RWPE1 (cell line): ENCODE results near the gene DHX15.

Experiments used
- CTCF ChIA-PET: fragments of 350-600 bp; sonication (Branson Sonifier 250); formaldehyde crosslinking; extraction: SDS; loops from one replicate; lab custom pipeline; 2021; lab: Yijun Ruan, JAX
- POLR2A ChIA-PET: fragments of 400-600 bp; formaldehyde crosslinking; extraction: SDS; loops from one replicate; lab custom pipeline; 2020; ENCODE audit warnings: antibody characterized with exemption; ENCODE audit not compliant: low non-redundant PET; lab: Yijun Ruan, JAX
- DNase-seq: peaks from one replicate; pipeline ENCODE4 v3.0.0; 2012; ENCODE audit warnings: low spot score
- H3K27ac ChIP-seq: fragments of 450-650 bp; 2 replicates; pipeline ENCODE4 v1.5.1; 2017
- TF ChIP-seq, protein P1 (sequence below): fragments of 450-650 bp; conservative IDR thresholded peaks from 2 replicates; pipeline ENCODE4 v1.5.1; 2017; ENCODE audit warnings: low read depth, mild to moderate bottlenecking

Gene DHX15

DNA sequence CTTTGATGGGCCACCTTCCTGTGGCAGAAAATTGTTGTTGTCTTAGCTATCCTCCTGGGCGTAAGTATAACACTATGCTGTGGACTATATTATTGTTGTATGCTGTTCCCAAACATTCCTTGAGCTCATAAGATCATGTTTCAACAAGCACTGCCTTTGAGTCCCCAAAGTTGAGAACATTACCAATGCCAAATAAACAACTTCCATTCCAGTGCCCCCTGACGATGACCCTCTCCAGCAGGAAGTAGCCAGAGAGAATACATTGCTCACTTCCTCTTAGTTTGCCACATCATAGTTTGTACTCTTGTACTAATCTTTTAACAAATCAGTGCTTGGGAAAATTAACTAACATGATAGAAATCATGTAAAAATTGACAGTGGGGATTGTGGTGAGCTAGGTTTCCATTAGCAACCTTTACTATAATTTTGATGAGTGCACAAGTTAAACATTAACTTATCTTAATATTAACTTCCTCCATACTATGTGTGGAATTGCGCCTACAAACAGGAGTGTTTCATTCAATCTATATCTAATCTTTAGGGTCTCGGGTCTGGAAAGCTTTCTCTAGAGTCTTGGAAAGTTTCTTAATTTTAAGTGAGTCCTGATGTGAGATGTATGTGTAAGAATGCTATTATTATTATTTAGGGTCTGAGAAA, 20.3 kb upstream of the DHX15 start:
- TF ChIP-seq, protein P1, sequence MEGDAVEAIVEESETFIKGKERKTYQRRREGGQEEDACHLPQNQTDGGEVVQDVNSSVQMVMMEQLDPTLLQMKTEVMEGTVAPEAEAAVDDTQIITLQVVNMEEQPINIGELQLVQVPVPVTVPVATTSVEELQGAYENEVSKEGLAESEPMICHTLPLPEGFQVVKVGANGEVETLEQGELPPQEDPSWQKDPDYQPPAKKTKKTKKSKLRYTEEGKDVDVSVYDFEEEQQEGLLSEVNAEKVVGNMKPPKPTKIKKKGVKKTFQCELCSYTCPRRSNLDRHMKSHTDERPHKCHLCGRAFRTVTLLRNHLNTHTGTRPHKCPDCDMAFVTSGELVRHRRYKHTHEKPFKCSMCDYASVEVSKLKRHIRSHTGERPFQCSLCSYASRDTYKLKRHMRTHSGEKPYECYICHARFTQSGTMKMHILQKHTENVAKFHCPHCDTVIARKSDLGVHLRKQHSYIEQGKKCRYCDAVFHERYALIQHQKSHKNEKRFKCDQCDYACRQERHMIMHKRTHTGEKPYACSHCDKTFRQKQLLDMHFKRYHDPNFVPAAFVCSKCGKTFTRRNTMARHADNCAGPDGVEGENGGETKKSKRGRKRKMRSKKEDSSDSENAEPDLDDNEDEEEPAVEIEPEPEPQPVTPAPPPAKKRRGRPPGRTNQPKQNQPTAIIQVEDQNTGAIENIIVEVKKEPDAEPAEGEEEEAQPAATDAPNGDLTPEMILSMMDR: no peak
- ChIA-PET POLR2A (no interaction called here), CTCF (no interaction called here)
- peak; percentile 5 for DNase-seq
- H3K27ac ChIP-seq: no peak overlapping the region

DNA sequence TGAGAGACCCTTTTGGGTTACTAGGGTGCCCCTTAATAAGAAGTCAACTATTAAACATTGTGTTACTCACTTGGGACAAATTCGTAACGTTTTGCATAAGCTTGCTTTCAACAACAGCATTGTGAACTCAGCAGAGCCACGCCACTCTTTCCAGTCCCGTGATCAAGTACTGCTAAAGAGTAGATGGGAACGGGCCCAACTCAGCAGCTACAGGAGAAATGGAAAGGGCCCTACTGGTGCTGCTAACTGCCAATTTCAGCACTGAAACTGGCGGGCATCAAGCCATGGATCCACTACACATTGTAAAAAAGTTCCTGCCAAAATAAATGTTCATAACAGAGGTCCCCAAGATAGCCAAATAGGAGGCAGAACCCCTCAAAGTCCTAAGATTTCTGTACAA, 19.0 kb upstream of the DHX15 start:
- TF ChIP-seq, protein P1: no peak
- DNase-seq: no peak
- ChIA-PET POLR2A (no interaction called here), CTCF (no interaction called here)
- no peak overlapping the region for H3K27ac ChIP-seq

DNA sequence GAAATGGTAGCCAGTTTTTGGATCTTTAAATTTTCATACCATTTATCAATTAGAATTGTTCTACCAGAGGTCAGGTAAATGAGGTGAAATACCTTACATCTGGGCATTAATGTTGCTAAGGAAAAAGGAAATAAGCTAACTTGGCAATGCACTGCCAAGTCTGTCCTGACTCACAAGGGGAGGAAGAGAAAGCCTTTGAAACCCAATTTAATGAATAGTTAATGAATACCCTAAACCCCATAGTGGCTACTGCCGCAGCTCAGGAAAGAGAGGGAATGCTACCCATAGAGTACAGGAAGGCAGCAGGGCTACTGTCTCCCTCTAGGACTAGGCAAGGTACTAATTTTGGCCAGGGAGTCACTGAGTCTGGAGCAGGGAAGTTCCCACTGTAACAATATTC, 16.8 kb upstream of the DHX15 start:
- DNase-seq: no peak
- H3K27ac ChIP-seq: no peak overlapping the region
- CTCF ChIA-PET: no interaction called here
- TF ChIP-seq, protein P1: no peak
- POLR2A ChIA-PET: no interaction called here

DNA sequence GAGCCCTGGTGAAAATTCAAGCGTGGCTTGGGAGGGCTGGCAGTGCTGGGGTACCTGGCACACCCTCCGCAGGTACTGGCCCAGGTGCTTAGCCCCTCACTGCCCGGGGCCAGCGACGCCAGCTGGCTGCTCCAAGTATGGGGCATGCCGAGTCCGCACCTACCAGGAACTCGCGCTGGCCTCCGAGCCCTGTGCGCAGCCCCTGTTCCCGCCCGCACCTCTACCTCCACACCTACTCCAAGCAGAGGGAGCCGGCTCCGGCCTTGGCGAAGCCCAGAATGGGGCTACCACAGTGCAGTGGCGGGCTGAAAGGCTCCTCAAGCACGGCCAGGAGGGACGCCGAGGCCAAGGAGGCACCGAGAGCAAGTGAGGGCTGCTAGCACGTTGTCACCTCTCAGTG, 14.9 kb upstream of the DHX15 start:
- DNase-seq: no peak
- TF ChIP-seq, protein P1: no peak
- CTCF ChIA-PET: no interaction called here
- POLR2A ChIA-PET: no interaction called here
- H3K27ac ChIP-seq: no peak overlapping the region

DNA sequence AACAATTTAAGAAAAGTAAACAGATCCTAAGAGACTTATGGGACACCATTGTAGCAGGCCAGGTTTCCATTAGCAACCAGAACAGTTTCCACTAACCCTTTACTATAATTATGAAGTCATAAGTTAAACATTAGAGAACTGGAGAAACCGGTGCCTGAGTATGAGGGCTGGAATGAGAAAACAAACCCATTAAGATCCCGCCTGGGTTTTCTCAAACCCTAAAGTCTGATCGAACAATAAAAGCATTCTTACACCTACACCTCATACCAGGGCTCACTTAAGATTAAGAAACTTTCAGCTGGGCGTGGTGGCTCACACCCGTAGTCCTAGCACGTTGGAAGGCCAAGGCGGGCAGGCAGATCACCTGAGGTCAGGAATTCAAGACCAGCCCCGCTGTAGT, 13.7 kb upstream of the DHX15 start:
- TF ChIP-seq, protein P1: no peak
- POLR2A ChIA-PET: no interaction called here
- CTCF ChIA-PET: no interaction called here
- DNase-seq: peak; percentile 58
- no peak overlapping the region for H3K27ac ChIP-seq

DNA sequence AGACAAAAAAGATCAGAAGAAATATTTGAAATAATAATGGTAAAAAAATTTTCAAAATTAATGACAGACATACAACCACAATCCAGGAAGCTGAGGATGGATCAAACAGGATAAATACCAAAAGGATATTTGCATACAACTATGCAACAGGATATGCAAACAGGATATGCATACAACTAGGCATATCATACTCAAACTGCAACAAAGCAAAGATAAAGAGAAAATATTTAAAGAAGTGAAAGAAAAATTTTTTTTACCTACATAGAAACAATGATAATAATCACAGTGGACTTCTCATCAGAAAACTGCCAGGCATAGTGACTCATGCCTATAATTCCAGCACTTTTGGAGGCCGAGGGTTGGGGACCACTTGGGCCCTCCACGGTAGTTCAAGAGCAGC, 11.3 kb upstream of the DHX15 start:
- H3K27ac ChIP-seq: no peak overlapping the region
- ChIA-PET POLR2A (no interaction called here), CTCF (interaction anchor here (1.0 kb wide), 1 partner anchor 384 kb away, joined by 3 read pairs; no protein-coding TSS in a partner anchor)

More for the DNA sequence above, 11.3 kb upstream of the DHX15 start:
- TF ChIP-seq, protein P1: no peak
- DNase-seq: no peak
